ENCODE measurements around the gene SUN1.

DNA sequence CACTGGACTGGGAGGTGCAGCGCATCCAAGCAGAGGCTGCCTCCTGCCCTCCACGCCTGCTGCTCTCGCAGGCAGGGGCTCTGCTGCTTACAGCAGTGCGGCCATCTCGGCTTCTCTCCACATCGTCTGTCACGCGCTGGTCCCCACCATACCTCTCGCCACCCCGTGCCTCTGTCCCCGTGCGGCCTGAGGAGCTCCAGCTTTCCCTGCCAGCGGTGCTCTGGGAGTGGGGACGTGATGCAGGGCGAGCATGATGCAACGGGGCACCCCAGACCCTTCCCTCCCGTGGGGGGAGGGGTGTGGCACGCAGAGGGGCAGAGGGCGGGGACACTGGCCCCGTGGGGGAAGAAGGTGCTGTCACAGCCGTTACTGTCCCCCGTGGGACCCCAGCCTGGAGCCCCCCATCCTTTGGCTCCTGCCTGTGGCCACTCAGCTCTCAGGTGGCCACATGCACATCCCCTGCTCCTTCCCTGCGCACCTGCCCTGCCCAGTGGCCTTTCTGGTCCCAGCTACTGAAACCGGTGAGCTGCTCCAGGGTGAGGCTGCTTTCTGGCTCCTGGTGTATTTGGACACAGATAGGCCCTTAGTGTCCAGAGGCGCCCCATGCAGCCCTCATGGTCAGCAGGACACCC lies 53.1 kb downstream of the SUN1 start:
- TF ChIP-seq, protein P1, sequence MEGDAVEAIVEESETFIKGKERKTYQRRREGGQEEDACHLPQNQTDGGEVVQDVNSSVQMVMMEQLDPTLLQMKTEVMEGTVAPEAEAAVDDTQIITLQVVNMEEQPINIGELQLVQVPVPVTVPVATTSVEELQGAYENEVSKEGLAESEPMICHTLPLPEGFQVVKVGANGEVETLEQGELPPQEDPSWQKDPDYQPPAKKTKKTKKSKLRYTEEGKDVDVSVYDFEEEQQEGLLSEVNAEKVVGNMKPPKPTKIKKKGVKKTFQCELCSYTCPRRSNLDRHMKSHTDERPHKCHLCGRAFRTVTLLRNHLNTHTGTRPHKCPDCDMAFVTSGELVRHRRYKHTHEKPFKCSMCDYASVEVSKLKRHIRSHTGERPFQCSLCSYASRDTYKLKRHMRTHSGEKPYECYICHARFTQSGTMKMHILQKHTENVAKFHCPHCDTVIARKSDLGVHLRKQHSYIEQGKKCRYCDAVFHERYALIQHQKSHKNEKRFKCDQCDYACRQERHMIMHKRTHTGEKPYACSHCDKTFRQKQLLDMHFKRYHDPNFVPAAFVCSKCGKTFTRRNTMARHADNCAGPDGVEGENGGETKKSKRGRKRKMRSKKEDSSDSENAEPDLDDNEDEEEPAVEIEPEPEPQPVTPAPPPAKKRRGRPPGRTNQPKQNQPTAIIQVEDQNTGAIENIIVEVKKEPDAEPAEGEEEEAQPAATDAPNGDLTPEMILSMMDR (IDR thresholded peaks at IDR 0.05), result no peak
- TF ChIP-seq POLR2A (IDR thresholded peaks at IDR 0.05), result no peak

Measured in uterus (tissue), 2 donors.